ENCODE measurements around the gene KCNK17.

KCNK17 gene

GRCh38 chr6:39256294-39256940 is 57.8 kb downstream of the KCNK17 start:
- TF ChIP-seq CTCF (IDR thresholded peaks at IDR 0.05) (no peak), ZFX (IDR thresholded peaks at IDR 0.05; ENCODE audit: borderline replicate concordance) (no peak)
- no peak overlapping the region for H3K27ac ChIP-seq

GRCh38 chr6:39254999-39255535 is 59.2 kb downstream of the KCNK17 start:
- no peak overlapping the region for H3K27ac ChIP-seq
- no peak for TF ChIP-seq ZFX (IDR thresholded peaks at IDR 0.05; ENCODE audit: borderline replicate concordance)

GRCh38 chr6:39251406-39251805 is 62.8 kb downstream of the KCNK17 start:
- no peak overlapping the region for H3K27ac ChIP-seq
- TF ChIP-seq ZFX (IDR thresholded peaks at IDR 0.05; ENCODE audit: borderline replicate concordance) (no peak), CTCF (IDR thresholded peaks at IDR 0.05) (no peak)

GRCh38 chr6:39250507-39250906 is 63.7 kb downstream of the KCNK17 start:
- no peak overlapping the region for H3K27ac ChIP-seq
- TF ChIP-seq CTCF (IDR thresholded peaks at IDR 0.05) = no peak

GRCh38 chr6:39249278-39249677 is 64.9 kb downstream of the KCNK17 start:
- TF ChIP-seq CTCF (IDR thresholded peaks at IDR 0.05) (no peak), ZFX (IDR thresholded peaks at IDR 0.05; ENCODE audit: borderline replicate concordance) (no peak)
- no peak overlapping the region for H3K27ac ChIP-seq
